CD8-positive, alpha-beta memory T cell (primary cell): Measurements from ENCODE around the gene MYH13. TPM values are rescaled to one million over a fixed set of nuclear protein-coding genes. Genes with fewer than 3 reads are reported as not detected.

Source experiments
- CTCF ChIA-PET: fragments of 350-600 bp; sonication (Branson Sonifier 250); formaldehyde crosslinking; loops from one replicate; lab custom pipeline; 2021; ENCODE audit warnings: antibody characterized with exemption; lab: Charles Lee
- POLR2A ChIA-PET: fragments of 350-600 bp; sonication (Branson Sonifier 250); formaldehyde crosslinking; loops from one replicate; lab custom pipeline; 2021; ENCODE audit warnings: antibody characterized with exemption; lab: Charles Lee
- DNase-seq, 5 donors: peaks; one replicate each; pipeline versions ENCODE4 v3.0.0 to v3.0.0-alpha.2; 2020 to 2022; ENCODE audit warnings: mixed read lengths in 1 of 5
- H3K27ac ChIP-seq: one replicate; pipeline ENCODE4 v1.7.0; 2013; ENCODE audit warnings: low read depth, mild to moderate bottlenecking, low read length, moderate library complexity
- H3K27me3 ChIP-seq: 2 replicates; pipeline ENCODE4 v1.7.0; 2013; ENCODE audit warnings: low read length, mild to moderate bottlenecking; ENCODE audit not compliant: insufficient read depth, poor library complexity, severe bottlenecking
- H3K36me3 ChIP-seq: 2 replicates; pipeline ENCODE4 v1.7.0; 2013; ENCODE audit warnings: mild to moderate bottlenecking, low read length, moderate library complexity; ENCODE audit not compliant: insufficient read depth
- H3K4me1 ChIP-seq: 2 replicates; pipeline ENCODE4 v1.7.0; 2013; ENCODE audit warnings: mild to moderate bottlenecking, low read length, moderate library complexity; ENCODE audit not compliant: insufficient read depth
- H3K4me3 ChIP-seq: 2 replicates; pipeline ENCODE4 v1.7.0; 2013; ENCODE audit warnings: mild to moderate bottlenecking, low read length
- H3K9me3 ChIP-seq: 2 replicates; pipeline ENCODE4 v1.7.0; 2013; ENCODE audit warnings: mild to moderate bottlenecking, low read length
- H3K27ac Mint-ChIP-seq, 8 donors: one replicate each; pipeline ENCODE4 v1.8.0; 2020 to 2021; ENCODE audit warnings: mixed read lengths in 8 of 8, mild to moderate bottlenecking in 6 of 8, inconsistent platforms in 3 of 8, moderate library complexity in 3 of 8
- H3K27me3 Mint-ChIP-seq, 2 donors: one replicate each; pipeline ENCODE4 v1.8.0; 2020 to 2021; ENCODE audit warnings: mixed read lengths in 2 of 2, mild to moderate bottlenecking in 1 of 2, moderate library complexity in 1 of 2
- H3K36me3 Mint-ChIP-seq, 3 donors: one replicate each; pipeline ENCODE4 v1.8.0; 2020 to 2021; ENCODE audit warnings: mixed read lengths in 3 of 3, inconsistent platforms in 1 of 3, mild to moderate bottlenecking in 1 of 3
- H3K4me1 Mint-ChIP-seq, 3 donors: one replicate each; pipeline ENCODE4 v1.8.0; 2020 to 2021; ENCODE audit warnings: mixed read lengths in 3 of 3, inconsistent platforms in 1 of 3, mild to moderate bottlenecking in 1 of 3
- H3K4me3 Mint-ChIP-seq, 7 donors: one replicate each; pipeline ENCODE4 v1.8.0; 2020 to 2021; ENCODE audit warnings: mixed read lengths in 7 of 7, mild to moderate bottlenecking in 6 of 7, moderate library complexity in 4 of 7, inconsistent platforms in 2 of 7
- H3K9me3 Mint-ChIP-seq, 5 donors: one replicate each; pipeline ENCODE4 v1.8.0; 2020 to 2022; ENCODE audit warnings: mixed read lengths in 5 of 5, mild to moderate bottlenecking in 3 of 5, moderate library complexity in 2 of 5, inconsistent platforms in 1 of 5
- polyA plus RNA-seq: library from polyadenylated mRNA; unstranded; fragments of 300-500 nt; fragmentation: Illumina TruSeq; gene quantifications from one replicate; pipeline ENCODE4 v1.2.3, GENCODE V29; 2021
- total RNA-seq, 2 experiments: library from RNA; stranded (reverse); gene quantifications; one replicate each; pipeline ENCODE4 v1.2.3, GENCODE V29; 2021

Gene MYH13
- total RNA-seq = not detected
- polyA plus RNA-seq = not detected

DNA sequence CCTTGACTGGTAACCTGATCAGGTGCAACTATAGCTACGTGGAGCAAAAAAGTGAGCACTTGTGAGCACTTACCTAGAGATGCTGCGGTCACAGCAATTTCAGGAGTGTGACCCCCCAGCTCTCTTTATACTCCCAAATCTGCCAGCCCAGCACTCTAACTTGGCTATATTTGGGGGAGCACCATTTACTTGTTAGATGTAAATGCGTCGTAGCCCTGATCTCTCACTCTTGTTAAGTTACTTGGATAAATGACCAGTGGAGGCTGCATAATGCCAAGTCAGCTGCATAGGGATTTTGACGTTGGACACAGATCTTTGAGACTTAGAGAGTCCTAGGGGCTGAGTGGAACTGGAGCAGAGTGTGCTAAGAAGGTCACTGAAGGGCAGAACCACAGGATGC is at the start of gene MYH13:
MYH13 (minus strand) TSS at position 101 of the 400 bp plus-strand sequence. CDS start 8,476 bp downstream, outside the sequence.
- peaks cover 0 to 2% (median 0%) of the 10 kb centered on the region in 5 donors for H3K9me3 Mint-ChIP-seq
- POLR2A ChIA-PET = no interaction called here
- CTCF ChIA-PET = no interaction called here

GRCh38 chr17:10421900-10422542 is 49.2 kb upstream of the MYH13 start, which contains the start of gene MYH8:
Gene MYH8 (minus strand): TSS chr17:10421950. CDS start chr17:10420227, 1,723 bp downstream.
- Histone ChIP-seq H3K4me3 (no peak within 1 kb of the TSS), H3K9me3 (no peaks in the 10 kb centered on the region), H3K27me3 (no peaks in the 10 kb centered on the region), H3K27ac (no peak within 1 kb of the TSS), H3K4me1 (no peaks in the 10 kb centered on the region), H3K36me3 (no peaks in the 10 kb centered on the region)
- Mint-ChIP-seq H3K27ac (no peak within 1 kb of the TSS), H3K27me3 (peaks cover 0 to 4% of the 10 kb centered on the region in 2 donors), H3K36me3 (no peaks in the 10 kb centered on the region), H3K4me1 (no peaks in the 10 kb centered on the region), H3K9me3 (no peaks in the 10 kb centered on the region), H3K4me3 (no peak within 1 kb of the TSS)
- DNase-seq = no peak
- POLR2A ChIA-PET = no interaction called here
- CTCF ChIA-PET = no interaction called here

More for the DNA sequence above, at the start of gene MYH13:
- Mint-ChIP-seq H3K4me1 (no peaks in the 10 kb centered on the region), H3K4me3 (no peak within 1 kb of the TSS), H3K36me3 (no peaks in the 10 kb centered on the region), H3K27ac (no peak within 1 kb of the TSS), H3K27me3 (peaks cover 8 to 9% of the 10 kb centered on the region in 2 donors)
- no peak for DNase-seq
- H3K4me3 ChIP-seq = no peak within 1 kb of the TSS
- H3K27ac ChIP-seq = no peak within 1 kb of the TSS
- H3K27me3 ChIP-seq = no peaks in the 10 kb centered on the region
- H3K36me3 ChIP-seq = no peaks in the 10 kb centered on the region
- no peaks in the 10 kb centered on the region for H3K9me3 ChIP-seq
- no peaks in the 10 kb centered on the region for H3K4me1 ChIP-seq

DNA sequence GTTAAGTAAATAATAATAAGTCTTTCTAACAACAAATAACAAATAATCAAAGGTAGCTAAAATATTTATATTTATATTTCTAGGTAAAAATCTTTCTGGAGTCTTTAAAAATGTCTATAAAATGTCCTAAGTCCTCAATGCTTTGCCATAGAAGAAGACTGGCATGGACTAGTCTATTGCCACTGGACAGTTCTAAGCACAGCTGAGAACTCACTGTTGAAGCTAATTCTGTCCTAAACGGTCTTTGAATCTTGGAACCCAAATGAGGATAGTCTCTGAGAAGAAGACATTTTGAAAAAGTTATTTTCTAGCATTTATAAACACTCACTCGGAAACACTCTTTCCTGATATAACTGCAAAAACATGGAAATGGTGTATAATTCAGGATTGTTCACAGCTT is 48.4 kb upstream of the MYH13 start:
- no peaks in the 10 kb centered on the region for H3K36me3 ChIP-seq
- no peak overlapping the region for H3K4me3 Mint-ChIP-seq
- no peaks in the 10 kb centered on the region for H3K27me3 ChIP-seq
- no peaks in the 10 kb centered on the region for H3K36me3 Mint-ChIP-seq
- DNase-seq = no peak
- H3K4me1 Mint-ChIP-seq = no peaks in the 10 kb centered on the region
- H3K4me1 ChIP-seq = no peaks in the 10 kb centered on the region
- no peaks in the 10 kb centered on the region for H3K9me3 Mint-ChIP-seq
- no peak overlapping the region for H3K27ac Mint-ChIP-seq
- CTCF ChIA-PET = no interaction called here
- POLR2A ChIA-PET = no interaction called here
- no peak overlapping the region for H3K4me3 ChIP-seq
- no peaks in the 10 kb centered on the region for H3K9me3 ChIP-seq
- no peak overlapping the region for H3K27ac ChIP-seq
- peaks cover 0 to 4% of the 10 kb centered on the region in 2 donors for H3K27me3 Mint-ChIP-seq

DNA sequence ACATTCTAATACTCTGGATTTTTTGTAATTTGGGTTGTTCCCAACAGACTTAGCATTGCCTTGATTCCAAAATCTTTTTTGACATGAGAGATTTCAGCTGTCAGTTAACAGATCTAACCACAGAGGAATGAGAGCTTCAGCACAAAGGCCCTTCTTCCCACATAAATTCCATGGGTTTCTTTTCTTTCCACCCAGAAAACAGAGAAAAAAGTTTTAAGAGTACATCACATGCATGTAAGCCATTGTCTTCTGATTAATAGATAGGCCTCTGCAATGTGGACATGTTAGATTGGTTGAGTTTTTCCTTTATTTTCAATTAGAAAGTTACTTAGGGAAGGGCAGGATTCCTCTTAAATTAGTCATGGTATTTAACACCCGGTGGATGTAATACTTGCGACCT is 48.0 kb upstream of the MYH13 start:
- no peak overlapping the region for H3K27ac ChIP-seq
- ChIA-PET POLR2A (no interaction called here), CTCF (no interaction called here)
- no peaks in the 10 kb centered on the region for H3K36me3 Mint-ChIP-seq
- H3K36me3 ChIP-seq = no peaks in the 10 kb centered on the region
- H3K4me1 Mint-ChIP-seq = no peaks in the 10 kb centered on the region
- H3K27me3 ChIP-seq = no peaks in the 10 kb centered on the region
- H3K27ac Mint-ChIP-seq = no peak overlapping the region
- H3K4me3 ChIP-seq = no peak overlapping the region
- peaks cover 0 to 4% of the 10 kb centered on the region in 2 donors for H3K27me3 Mint-ChIP-seq
- no peak overlapping the region for H3K4me3 Mint-ChIP-seq
- no peaks in the 10 kb centered on the region for H3K9me3 ChIP-seq
- H3K4me1 ChIP-seq = no peaks in the 10 kb centered on the region
- H3K9me3 Mint-ChIP-seq = peaks cover 0 to 1% (median 0%) of the 10 kb centered on the region in 5 donors
- no peak for DNase-seq

GRCh38 chr17:10417431-10417830 is 44.6 kb upstream of the MYH13 start:
- Mint-ChIP-seq H3K4me1 (no peaks in the 10 kb centered on the region), H3K36me3 (no peaks in the 10 kb centered on the region), H3K27me3 (peaks cover 0 to 3% of the 10 kb centered on the region in 2 donors), H3K9me3 (peaks cover 0 to 1% (median 0%) of the 10 kb centered on the region in 5 donors), H3K4me3 (no peak overlapping the region), H3K27ac (no peak overlapping the region)
- no peaks in the 10 kb centered on the region for H3K9me3 ChIP-seq
- H3K27ac ChIP-seq = no peak overlapping the region
- H3K4me3 ChIP-seq = no peak overlapping the region
- POLR2A ChIA-PET = no interaction called here
- no peaks in the 10 kb centered on the region for H3K27me3 ChIP-seq
- H3K36me3 ChIP-seq = no peaks in the 10 kb centered on the region
- no peaks in the 10 kb centered on the region for H3K4me1 ChIP-seq
- DNase-seq = no peak
- CTCF ChIA-PET = no interaction called here

GRCh38 chr17:10415161-10415560 is 42.4 kb upstream of the MYH13 start:
- Mint-ChIP-seq H3K27ac (no peak overlapping the region), H3K4me3 (no peak overlapping the region), H3K36me3 (no peaks in the 10 kb centered on the region), H3K9me3 (peaks cover 0 to 1% (median 0%) of the 10 kb centered on the region in 5 donors), H3K27me3 (peaks cover 0 to 3% of the 10 kb centered on the region in 2 donors), H3K4me1 (no peaks in the 10 kb centered on the region)
- H3K4me3 ChIP-seq = no peak overlapping the region
- CTCF ChIA-PET = no interaction called here
- H3K27me3 ChIP-seq = no peaks in the 10 kb centered on the region
- H3K36me3 ChIP-seq = no peaks in the 10 kb centered on the region
- H3K27ac ChIP-seq = no peak overlapping the region
- POLR2A ChIA-PET = no interaction called here
- no peaks in the 10 kb centered on the region for H3K9me3 ChIP-seq
- DNase-seq = no peak
- no peaks in the 10 kb centered on the region for H3K4me1 ChIP-seq

DNA sequence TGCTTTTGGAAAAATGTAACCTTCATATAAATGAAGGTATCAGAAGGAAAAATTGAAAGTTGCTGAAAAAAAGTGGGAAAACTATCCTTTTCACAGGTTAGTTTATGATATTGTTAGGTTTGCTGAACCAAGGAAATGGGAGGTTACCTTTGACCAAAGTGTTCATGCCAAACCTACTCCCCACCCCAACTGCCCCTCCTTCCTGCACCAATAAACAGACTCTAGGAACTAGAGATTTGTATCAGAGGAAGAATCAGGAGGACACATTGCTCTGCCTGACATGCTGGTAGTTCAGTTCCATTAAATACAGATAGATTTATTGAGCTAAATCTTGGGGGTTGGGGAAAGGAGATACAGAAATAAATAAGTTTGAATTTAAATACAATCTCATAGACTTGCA is 30.8 kb upstream of the MYH13 start:
- DNase-seq = no peak
- H3K4me1 ChIP-seq = no peaks in the 10 kb centered on the region
- H3K27ac Mint-ChIP-seq = no peak overlapping the region
- ChIA-PET POLR2A (no interaction called here), CTCF (no interaction called here)
- H3K9me3 ChIP-seq = no peaks in the 10 kb centered on the region
- no peak overlapping the region for H3K4me3 ChIP-seq
- peaks cover 0 to 5% (median 0%) of the 10 kb centered on the region in 5 donors for H3K9me3 Mint-ChIP-seq
- no peaks in the 10 kb centered on the region for H3K4me1 Mint-ChIP-seq
- H3K27me3 ChIP-seq = no peaks in the 10 kb centered on the region
- H3K36me3 Mint-ChIP-seq = no peaks in the 10 kb centered on the region
- H3K4me3 Mint-ChIP-seq = no peak overlapping the region
- H3K36me3 ChIP-seq = no peaks in the 10 kb centered on the region
- H3K27me3 Mint-ChIP-seq = peaks cover 5 to 21% of the 10 kb centered on the region in 2 donors
- H3K27ac ChIP-seq = no peak overlapping the region

DNA sequence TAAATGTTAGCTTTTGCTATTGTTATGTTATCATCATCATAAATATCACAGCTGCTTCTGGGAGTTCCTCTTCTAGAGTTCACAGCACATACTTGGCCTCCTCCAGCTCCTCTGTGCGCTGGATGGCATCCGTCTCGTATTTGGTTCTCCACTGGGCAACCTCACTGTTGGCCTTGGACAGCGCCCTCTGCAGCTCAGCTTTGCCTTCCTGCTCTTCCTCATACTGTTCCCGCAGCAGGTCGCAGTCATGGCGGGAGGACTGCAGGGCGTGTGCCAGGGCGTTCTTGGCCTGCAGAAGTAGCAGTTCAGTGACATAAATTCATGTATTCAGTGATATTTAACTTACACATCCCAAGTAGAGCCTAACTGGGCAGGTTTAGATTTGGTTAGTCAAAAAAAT is 25.5 kb upstream of the MYH13 start:
- DNase-seq = no peak
- Histone ChIP-seq H3K36me3 (no peaks in the 10 kb centered on the region), H3K27ac (no peak overlapping the region), H3K9me3 (no peaks in the 10 kb centered on the region), H3K4me1 (no peaks in the 10 kb centered on the region), H3K27me3 (no peaks in the 10 kb centered on the region), H3K4me3 (no peak overlapping the region)
- Mint-ChIP-seq H3K27me3 (peaks cover 8 to 25% of the 10 kb centered on the region in 2 donors), H3K27ac (no peak overlapping the region), H3K9me3 (peaks cover 0 to 5% (median 0%) of the 10 kb centered on the region in 5 donors), H3K36me3 (no peaks in the 10 kb centered on the region), H3K4me1 (no peaks in the 10 kb centered on the region), H3K4me3 (no peak overlapping the region)
- CTCF ChIA-PET = no interaction called here
- POLR2A ChIA-PET = no interaction called here
